Measurements from ENCODE around the gene TRPM3.

- no peak for TF ChIP-seq CTCF (IDR thresholded peaks at IDR 0.05; ENCODE audit: insufficient read depth, low read length)
- no peak for TF ChIP-seq SPI1 (IDR thresholded peaks at IDR 0.05; ENCODE audit: borderline replicate concordance, low read depth)
Measured at GRCh38 chr9:70823284-70823683, 298.1 kb downstream of the TRPM3 start.
